Activated CD4-positive, alpha-beta memory T cell treated with anti-CD3 and anti-CD28 coated beads for 36 hours (primary cell): ENCODE data around the gene BMPR1B. TPM values are rescaled to one million over a fixed set of nuclear protein-coding genes. Genes with fewer than 3 reads are reported as not detected.

Experiments
- CTCF ChIA-PET: fragments of 350-600 bp; sonication (Branson Sonifier 250); formaldehyde crosslinking; loops from one replicate; lab custom pipeline; 2021; ENCODE audit warnings: antibody characterized with exemption, inconsistent platforms; lab: Charles Lee
- POLR2A ChIA-PET: fragments of 350-600 bp; sonication (Branson Sonifier 250); formaldehyde crosslinking; loops from one replicate; lab custom pipeline; 2021; ENCODE audit warnings: antibody characterized with exemption; lab: Charles Lee
- DNase-seq: peaks from one replicate; pipeline ENCODE4 v3.0.0-alpha.2; 2020
- H3K27ac Mint-ChIP-seq: one replicate; pipeline ENCODE4 v1.8.0; 2021; ENCODE audit warnings: mixed read lengths
- H3K27me3 Mint-ChIP-seq: one replicate; pipeline ENCODE4 v1.8.0; 2021; ENCODE audit warnings: mixed read lengths
- H3K36me3 Mint-ChIP-seq: one replicate; pipeline ENCODE4 v1.8.0; 2021; ENCODE audit warnings: mixed read lengths
- H3K4me1 Mint-ChIP-seq: one replicate; pipeline ENCODE4 v1.8.0; 2021; ENCODE audit warnings: low read depth, mixed read lengths
- H3K4me3 Mint-ChIP-seq: one replicate; pipeline ENCODE4 v1.8.0; 2021; ENCODE audit warnings: mild to moderate bottlenecking, mixed read lengths
- H3K9me3 Mint-ChIP-seq: one replicate; pipeline ENCODE4 v1.8.0; 2021; ENCODE audit warnings: mixed read lengths
- intact Hi-C: fragments of 100-400 bp; cut with micrococcal nuclease; formaldehyde crosslinking; loops from one replicate; pipeline ENCODE4 v1.15.1; 2023
- total RNA-seq, 2 experiments: library from RNA; stranded (reverse); gene quantifications; one replicate each; pipeline ENCODE4 v1.2.3, GENCODE V29; 2021

BMPR1B gene
- total RNA-seq, 2 experiments from 2014 or later, result not detected

DNA sequence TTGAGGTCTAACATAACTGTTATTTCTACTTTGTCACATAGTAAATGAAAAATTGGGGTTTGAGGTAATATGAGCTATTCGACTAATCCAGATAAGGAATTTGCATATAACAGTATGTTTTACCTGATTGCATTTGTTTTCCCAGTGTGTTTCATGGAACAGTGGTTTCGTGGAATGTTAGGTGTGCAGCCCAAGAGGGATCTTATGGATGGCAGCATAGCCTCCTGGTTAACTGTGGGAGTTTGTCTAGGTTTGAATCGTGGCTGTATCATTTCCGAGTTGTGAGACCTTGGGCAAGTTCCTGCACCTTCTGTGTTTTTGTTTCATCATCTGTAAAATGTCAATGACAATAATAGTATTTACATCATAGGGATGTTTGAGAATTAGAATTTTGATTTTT is 7.9 kb downstream of the BMPR1B start:
- no peaks in the 10 kb centered on the region for H3K36me3 Mint-ChIP-seq
- peaks cover 17% of the 10 kb centered on the region for H3K27me3 Mint-ChIP-seq
- intact Hi-C loops, result no loop called here
- H3K9me3 Mint-ChIP-seq, result no peaks in the 10 kb centered on the region
- H3K4me3 Mint-ChIP-seq, result no peak overlapping the region
- DNase-seq, result no peak
- POLR2A ChIA-PET, result no interaction called here
- H3K27ac Mint-ChIP-seq, result no peak overlapping the region
- CTCF ChIA-PET, result no interaction called here
- H3K4me1 Mint-ChIP-seq, result no peaks in the 10 kb centered on the region

DNA sequence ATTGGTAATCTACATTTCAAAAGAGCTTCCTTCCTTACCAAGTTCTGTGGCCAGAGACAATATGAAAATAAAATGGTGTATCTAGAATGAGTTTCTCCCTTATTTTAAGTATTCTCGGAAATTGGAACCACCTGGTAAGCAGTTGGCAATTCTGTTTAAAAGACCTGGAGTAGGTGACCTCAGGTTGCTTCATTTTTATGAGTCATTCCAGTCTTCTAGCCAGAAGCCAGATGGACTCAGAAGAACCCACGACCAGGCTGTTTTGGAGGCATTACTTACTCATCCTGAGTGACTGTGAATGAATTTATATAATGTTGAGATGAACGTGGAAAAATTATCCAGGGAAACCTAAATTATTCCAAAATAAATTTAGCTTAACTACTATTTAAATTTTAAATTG is 9.1 kb downstream of the BMPR1B start:
- Mint-ChIP-seq H3K4me1 (no peaks in the 10 kb centered on the region), H3K27me3 (peaks cover 11% of the 10 kb centered on the region), H3K4me3 (no peak overlapping the region), H3K27ac (no peak overlapping the region), H3K9me3 (no peaks in the 10 kb centered on the region), H3K36me3 (no peaks in the 10 kb centered on the region)
- intact Hi-C loops, result no loop called here
- no peak for DNase-seq
- CTCF ChIA-PET, result no interaction called here
- POLR2A ChIA-PET, result no interaction called here

DNA sequence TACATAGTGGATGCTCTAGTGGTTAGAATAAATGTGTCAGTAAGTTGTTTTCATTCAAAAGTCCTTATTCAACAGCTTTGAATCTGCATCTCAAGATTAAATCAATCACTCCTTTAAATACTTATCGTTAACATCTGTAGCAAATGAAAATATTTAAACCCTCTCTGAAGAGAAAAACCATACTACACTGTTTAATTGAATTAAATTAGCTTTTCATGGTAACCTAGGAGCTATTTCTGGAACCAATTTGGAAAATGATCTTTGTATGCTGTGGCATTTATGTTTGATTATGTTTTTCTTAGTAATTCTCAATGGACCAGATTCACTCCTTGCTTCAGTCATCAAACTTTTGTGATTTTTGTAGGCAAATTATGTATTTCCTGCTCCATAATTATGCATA is 9.7 kb downstream of the BMPR1B start:
- no peaks in the 10 kb centered on the region for H3K9me3 Mint-ChIP-seq
- peaks cover 9% of the 10 kb centered on the region for H3K27me3 Mint-ChIP-seq
- ChIA-PET POLR2A (no interaction called here), CTCF (no interaction called here)
- H3K27ac Mint-ChIP-seq, result no peak overlapping the region
- no peak for DNase-seq
- no peaks in the 10 kb centered on the region for H3K4me1 Mint-ChIP-seq
- intact Hi-C loops, result no loop called here
- no peaks in the 10 kb centered on the region for H3K36me3 Mint-ChIP-seq
- H3K4me3 Mint-ChIP-seq, result no peak overlapping the region

DNA sequence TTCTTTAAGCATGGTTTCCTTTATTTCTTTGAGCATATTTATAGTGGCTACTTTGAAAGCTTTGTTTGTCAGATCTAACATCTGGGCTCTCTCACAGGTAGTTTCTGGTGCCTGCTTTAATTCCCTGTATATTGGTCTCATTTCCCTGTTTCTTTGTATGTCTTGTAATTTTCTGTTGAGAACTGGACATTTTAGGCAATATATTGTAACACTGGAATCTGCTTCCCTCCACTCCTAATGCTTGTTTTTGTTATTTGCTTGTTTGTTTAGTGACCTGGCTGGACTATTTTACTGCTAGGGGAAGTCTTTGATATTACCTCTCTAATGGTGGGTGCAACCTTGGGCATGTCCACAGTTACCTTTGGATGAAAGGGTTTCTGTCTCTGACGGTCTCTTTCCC is 25.0 kb downstream of the BMPR1B start:
- Mint-ChIP-seq H3K4me3 (no peak overlapping the region), H3K9me3 (peaks cover 13% of the 10 kb centered on the region), H3K27ac (no peak overlapping the region), H3K27me3 (peaks cover 1% of the 10 kb centered on the region), H3K4me1 (no peaks in the 10 kb centered on the region), H3K36me3 (peaks cover 3% of the 10 kb centered on the region)
- ChIA-PET CTCF (no interaction called here), POLR2A (no interaction called here)
- DNase-seq, result no peak
- intact Hi-C loops, result no loop called here

DNA sequence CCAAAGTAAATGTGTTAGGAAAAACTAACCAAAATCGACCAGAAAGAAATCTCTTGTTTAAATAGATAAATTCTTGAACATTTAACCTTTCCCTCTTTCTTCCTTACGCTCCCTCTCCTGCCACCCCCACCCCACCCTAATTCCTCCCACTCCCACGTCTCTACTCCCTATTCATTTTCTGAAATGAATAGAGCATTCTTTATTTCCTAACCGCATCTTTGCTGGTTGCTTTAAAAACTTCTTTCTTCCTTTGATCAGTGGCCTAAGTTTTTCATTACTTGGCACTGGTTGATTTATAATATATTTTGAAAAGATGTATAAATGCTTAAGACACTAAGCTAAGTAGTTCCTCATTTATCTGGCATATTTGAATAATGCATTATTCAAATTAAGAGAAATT is 33.9 kb downstream of the BMPR1B start:
- CTCF ChIA-PET, result no interaction called here

DNA sequence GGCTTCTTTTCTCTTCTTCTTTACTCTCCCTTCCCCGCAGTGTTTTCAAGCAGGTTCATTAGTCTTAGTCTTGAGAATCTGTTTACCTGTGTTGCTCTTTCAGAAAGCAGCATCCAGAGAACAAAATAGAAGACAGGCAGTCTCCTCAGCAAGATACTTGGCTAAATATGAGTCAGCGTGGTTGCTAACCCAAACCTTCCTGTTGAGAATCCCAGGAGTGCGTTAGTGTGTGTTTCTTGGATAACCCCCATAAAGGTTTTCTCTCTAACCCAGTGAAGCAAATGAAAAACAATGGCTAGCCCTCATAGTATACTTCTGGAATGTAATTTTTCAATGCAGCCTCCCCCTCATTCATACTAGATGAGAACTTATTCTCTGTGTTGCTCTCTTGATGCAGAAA is 41.1 kb downstream of the BMPR1B start:
- no peaks in the 10 kb centered on the region for H3K27me3 Mint-ChIP-seq
- H3K4me3 Mint-ChIP-seq, result no peak overlapping the region
- intact Hi-C loops, result no loop called here
- no peak for DNase-seq
- H3K27ac Mint-ChIP-seq, result no peak overlapping the region
- H3K36me3 Mint-ChIP-seq, result no peaks in the 10 kb centered on the region
- CTCF ChIA-PET, result no interaction called here
- H3K4me1 Mint-ChIP-seq, result no peaks in the 10 kb centered on the region
- POLR2A ChIA-PET, result no interaction called here
- H3K9me3 Mint-ChIP-seq, result no peaks in the 10 kb centered on the region

More for the DNA sequence above, 33.9 kb downstream of the BMPR1B start:
- DNase-seq, result no peak
- no peaks in the 10 kb centered on the region for H3K36me3 Mint-ChIP-seq
- no peak overlapping the region for H3K27ac Mint-ChIP-seq
- no peaks in the 10 kb centered on the region for H3K27me3 Mint-ChIP-seq
- H3K4me3 Mint-ChIP-seq, result no peak overlapping the region
- POLR2A ChIA-PET, result no interaction called here
- H3K4me1 Mint-ChIP-seq, result no peaks in the 10 kb centered on the region
- intact Hi-C loops, result no loop called here
- no peaks in the 10 kb centered on the region for H3K9me3 Mint-ChIP-seq

DNA sequence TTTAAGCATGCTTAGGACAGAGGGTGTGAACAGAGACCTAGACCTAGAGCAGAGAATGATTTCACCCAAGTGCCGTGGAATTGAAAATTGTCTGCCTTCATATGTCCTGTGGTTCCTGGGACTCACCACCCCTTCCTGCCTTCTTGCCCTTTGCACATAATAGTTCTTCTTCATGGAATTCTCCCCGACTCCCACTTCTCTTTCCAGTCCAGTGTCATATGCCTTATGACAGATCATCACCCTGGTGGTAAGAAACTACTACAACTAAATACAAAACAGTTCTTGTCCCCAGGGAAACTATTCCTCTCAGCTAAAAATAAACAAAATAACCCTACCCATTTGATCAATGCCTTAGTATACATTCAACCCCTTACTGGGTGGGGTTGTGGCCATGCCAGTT is 43.3 kb downstream of the BMPR1B start:
- H3K4me1 Mint-ChIP-seq, result no peaks in the 10 kb centered on the region

DNA sequence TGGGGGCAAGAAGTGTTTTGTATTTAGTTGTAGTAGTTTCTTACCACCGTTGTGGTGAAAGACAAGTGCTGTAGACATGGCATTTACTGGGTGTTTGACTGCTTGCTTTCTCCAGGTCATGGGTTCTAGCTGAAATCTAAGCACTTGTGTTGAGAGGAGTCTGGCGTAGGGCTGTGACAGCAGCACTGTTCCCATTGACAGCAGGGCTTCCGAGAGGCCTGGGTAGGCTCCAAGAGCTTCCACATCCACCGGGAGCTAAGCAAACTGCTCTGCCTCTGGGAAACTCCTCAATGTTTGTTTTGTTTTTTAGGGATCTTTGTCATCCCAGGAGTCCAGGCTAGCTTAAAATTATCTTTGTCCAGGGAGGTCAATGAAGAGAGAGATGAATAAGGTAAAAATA is 44.3 kb downstream of the BMPR1B start:
- POLR2A ChIA-PET, result no interaction called here
- H3K27me3 Mint-ChIP-seq, result no peaks in the 10 kb centered on the region
- intact Hi-C loops, result no loop called here
- no peaks in the 10 kb centered on the region for H3K9me3 Mint-ChIP-seq
- no peak overlapping the region for H3K4me3 Mint-ChIP-seq
- CTCF ChIA-PET, result no interaction called here
- H3K36me3 Mint-ChIP-seq, result no peaks in the 10 kb centered on the region
- no peaks in the 10 kb centered on the region for H3K4me1 Mint-ChIP-seq
- no peak for DNase-seq
- no peak overlapping the region for H3K27ac Mint-ChIP-seq

More for the DNA sequence above, 43.3 kb downstream of the BMPR1B start:
- no peaks in the 10 kb centered on the region for H3K36me3 Mint-ChIP-seq
- no peak overlapping the region for H3K27ac Mint-ChIP-seq
- ChIA-PET POLR2A (no interaction called here), CTCF (no interaction called here)
- DNase-seq, result no peak
- no peaks in the 10 kb centered on the region for H3K27me3 Mint-ChIP-seq
- H3K9me3 Mint-ChIP-seq, result no peaks in the 10 kb centered on the region
- no peak overlapping the region for H3K4me3 Mint-ChIP-seq
- intact Hi-C loops, result no loop called here

DNA sequence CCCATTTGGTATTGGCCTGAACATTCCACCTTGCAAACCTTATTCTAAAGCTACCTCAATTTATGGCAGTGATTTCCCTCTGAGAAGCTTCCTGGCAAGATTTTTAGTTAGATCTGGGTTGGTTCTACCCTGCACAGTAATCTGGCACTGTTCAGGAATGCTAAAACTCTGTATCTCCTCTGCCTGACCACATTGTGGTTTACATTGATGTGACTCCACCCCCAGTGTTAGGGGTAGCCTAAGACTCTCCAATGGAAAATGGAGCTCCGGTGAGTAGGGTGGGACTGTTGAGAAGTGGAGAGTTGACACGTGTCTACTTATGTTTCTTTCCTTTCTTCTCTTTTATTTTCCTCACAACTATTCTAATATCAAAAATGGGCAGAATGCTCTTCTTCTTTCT is 45.4 kb downstream of the BMPR1B start:
- Mint-ChIP-seq H3K36me3 (no peaks in the 10 kb centered on the region), H3K27ac (no peak overlapping the region), H3K9me3 (no peaks in the 10 kb centered on the region), H3K27me3 (no peaks in the 10 kb centered on the region), H3K4me1 (no peaks in the 10 kb centered on the region), H3K4me3 (no peak overlapping the region)
- intact Hi-C loops, result no loop called here
- DNase-seq, result no peak
- CTCF ChIA-PET, result no interaction called here
- POLR2A ChIA-PET, result no interaction called here

DNA sequence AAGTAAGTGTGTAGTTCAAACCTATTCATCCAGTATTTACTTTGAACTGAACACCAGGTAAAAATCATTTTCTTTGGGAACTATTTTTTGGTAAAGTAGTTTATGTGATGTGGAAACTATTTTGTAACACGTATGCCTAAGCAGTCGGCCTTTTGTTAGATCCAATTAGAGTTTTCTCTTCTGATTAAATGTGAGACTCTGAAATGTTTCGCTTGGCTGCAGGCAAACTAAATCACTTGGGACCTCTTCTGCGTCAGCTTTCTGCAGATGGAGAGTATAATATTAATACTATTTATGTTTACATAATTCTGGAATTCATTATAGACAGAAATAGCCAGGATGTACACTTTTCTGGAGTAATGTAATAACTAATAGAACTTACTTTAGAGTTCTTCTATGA is 46.9 kb downstream of the BMPR1B start:
- CTCF ChIA-PET, result no interaction called here
- no peak overlapping the region for H3K27ac Mint-ChIP-seq
- intact Hi-C loops, result no loop called here

DNA sequence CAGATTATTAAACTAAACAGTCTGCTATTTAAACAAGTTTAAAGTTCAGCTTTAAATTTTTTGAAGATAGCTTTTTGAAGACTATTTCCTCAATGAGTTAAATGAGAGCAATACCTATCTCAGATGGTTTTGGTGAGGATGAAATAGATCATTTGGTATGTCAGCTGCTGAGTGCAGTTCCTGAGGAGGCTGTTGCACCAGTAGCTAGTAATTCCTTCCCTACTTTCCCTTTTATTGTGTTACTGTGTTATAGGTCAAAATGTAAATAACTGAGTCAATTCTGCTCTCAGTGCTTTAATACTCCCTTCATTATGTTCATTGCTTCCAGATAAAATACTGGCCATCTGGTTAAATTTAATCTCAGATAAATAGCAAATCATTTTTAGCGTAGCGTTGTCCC is 48.6 kb downstream of the BMPR1B start:
- Mint-ChIP-seq H3K4me1 (no peaks in the 10 kb centered on the region), H3K27ac (no peak overlapping the region), H3K9me3 (no peaks in the 10 kb centered on the region), H3K27me3 (no peaks in the 10 kb centered on the region), H3K36me3 (no peaks in the 10 kb centered on the region), H3K4me3 (no peak overlapping the region)
- DNase-seq, result no peak
- intact Hi-C loops, result no loop called here
- POLR2A ChIA-PET, result no interaction called here
- CTCF ChIA-PET, result no interaction called here

More for the DNA sequence above, 46.9 kb downstream of the BMPR1B start:
- Mint-ChIP-seq H3K36me3 (no peaks in the 10 kb centered on the region), H3K9me3 (no peaks in the 10 kb centered on the region), H3K4me1 (no peaks in the 10 kb centered on the region), H3K4me3 (no peak overlapping the region), H3K27me3 (no peaks in the 10 kb centered on the region)
- POLR2A ChIA-PET, result no interaction called here
- no peak for DNase-seq

DNA sequence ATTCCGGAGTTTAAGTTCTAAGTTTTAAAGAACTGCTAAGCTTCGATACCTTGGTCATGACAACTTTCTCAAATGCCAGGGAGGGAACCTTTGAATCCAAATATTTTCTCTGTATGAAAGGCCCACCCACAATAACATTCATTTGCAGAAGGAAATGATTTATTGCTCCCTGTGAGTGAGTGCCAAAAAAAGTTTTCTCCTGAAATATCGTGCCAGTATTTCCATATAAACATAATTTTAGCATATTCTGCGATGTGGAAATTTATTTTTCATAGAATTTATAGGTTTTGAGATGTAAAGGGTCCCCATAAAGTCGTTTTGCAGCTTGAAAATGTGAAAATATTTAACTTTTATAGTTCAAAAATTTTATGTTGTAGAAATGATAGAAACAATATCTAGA is 53.9 kb downstream of the BMPR1B start:
- H3K27ac Mint-ChIP-seq, result no peak overlapping the region
- peaks cover 2% of the 10 kb centered on the region for H3K27me3 Mint-ChIP-seq
- ChIA-PET POLR2A (no interaction called here), CTCF (no interaction called here)
- no peaks in the 10 kb centered on the region for H3K36me3 Mint-ChIP-seq
- DNase-seq, result no peak
- H3K4me3 Mint-ChIP-seq, result no peak overlapping the region
- H3K9me3 Mint-ChIP-seq, result no peaks in the 10 kb centered on the region
- intact Hi-C loops, result no loop called here
- no peaks in the 10 kb centered on the region for H3K4me1 Mint-ChIP-seq

DNA sequence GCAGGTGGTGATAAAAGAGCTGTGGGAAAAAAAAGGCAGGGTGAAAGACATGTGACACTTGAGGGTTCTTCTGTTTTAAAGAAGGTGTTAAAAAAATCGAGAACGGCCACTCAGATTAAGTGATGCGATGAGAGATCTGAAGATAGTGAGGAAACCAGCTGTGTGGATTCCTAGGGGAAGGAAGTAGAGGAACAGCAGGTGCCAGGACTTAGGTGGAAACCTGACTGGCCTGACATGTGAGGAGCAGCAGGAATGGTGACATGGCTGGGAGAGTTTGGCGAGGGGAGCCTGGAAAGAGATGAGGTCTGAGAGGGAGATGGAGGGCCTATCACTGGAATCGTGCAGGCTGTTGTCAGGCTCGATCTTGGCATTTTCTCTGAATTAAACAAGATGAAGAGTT is 55.5 kb downstream of the BMPR1B start:
- Mint-ChIP-seq H3K9me3 (no peaks in the 10 kb centered on the region), H3K4me3 (no peak overlapping the region), H3K36me3 (no peaks in the 10 kb centered on the region), H3K4me1 (no peaks in the 10 kb centered on the region), H3K27ac (no peak overlapping the region), H3K27me3 (peaks cover 2% of the 10 kb centered on the region)
- intact Hi-C loops, result no loop called here
- POLR2A ChIA-PET, result no interaction called here
- DNase-seq, result no peak
- CTCF ChIA-PET, result no interaction called here

DNA sequence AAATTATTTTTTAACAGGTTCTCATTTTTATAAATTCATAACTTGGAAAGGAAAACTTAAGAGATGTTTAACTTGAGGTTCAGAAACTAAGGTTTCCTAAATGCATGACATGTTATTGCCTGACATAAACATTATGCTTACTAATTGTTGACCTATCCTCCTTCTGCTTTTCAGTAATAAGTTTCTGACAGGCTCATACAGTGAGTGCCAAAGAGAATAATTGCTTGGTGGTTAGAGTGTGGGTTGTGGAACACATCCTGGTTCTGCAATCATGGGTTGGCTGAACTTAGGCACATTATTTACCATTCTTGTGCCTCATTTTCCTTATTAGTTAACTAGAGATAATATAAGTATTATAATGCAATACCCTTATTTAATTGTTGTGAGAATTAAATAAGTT is 56.5 kb downstream of the BMPR1B start:
- H3K27me3 Mint-ChIP-seq, result peaks cover 2% of the 10 kb centered on the region
- intact Hi-C loops, result no loop called here
- no peaks in the 10 kb centered on the region for H3K9me3 Mint-ChIP-seq
- H3K4me1 Mint-ChIP-seq, result no peaks in the 10 kb centered on the region
- H3K36me3 Mint-ChIP-seq, result no peaks in the 10 kb centered on the region
- no peak for DNase-seq
- CTCF ChIA-PET, result no interaction called here
- H3K4me3 Mint-ChIP-seq, result no peak overlapping the region
- no peak overlapping the region for H3K27ac Mint-ChIP-seq
- POLR2A ChIA-PET, result no interaction called here
